ENCODE measurements around the gene SPI1.

Gene SPI1

GRCh38 chr11:47406896-47407745 lies 28.8 kb upstream of the SPI1 start:
- DNase-seq (ENCODE audit: low read depth): no peak

DNA sequence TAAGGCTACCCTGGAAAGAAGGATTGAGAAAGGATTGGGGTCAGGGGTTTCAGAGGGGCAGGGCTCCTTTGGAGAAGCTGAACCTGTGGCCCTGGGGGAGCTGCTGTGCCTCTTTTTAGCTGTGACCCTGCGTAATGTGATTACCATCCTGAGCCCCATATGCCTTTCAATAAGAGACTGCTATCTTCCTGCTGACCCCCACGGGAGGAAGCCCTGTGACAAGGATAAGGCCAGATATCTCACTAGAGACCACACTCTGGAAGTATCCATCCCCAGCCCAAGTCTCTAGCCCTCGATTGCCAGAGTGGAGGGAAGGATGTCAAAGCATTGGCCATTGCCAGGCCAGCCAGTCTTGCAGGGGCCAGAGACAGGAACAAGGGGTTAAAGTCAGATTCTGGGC lies 25.2 kb upstream of the SPI1 start:
- no peak for DNase-seq (ENCODE audit: low read depth)

DNA sequence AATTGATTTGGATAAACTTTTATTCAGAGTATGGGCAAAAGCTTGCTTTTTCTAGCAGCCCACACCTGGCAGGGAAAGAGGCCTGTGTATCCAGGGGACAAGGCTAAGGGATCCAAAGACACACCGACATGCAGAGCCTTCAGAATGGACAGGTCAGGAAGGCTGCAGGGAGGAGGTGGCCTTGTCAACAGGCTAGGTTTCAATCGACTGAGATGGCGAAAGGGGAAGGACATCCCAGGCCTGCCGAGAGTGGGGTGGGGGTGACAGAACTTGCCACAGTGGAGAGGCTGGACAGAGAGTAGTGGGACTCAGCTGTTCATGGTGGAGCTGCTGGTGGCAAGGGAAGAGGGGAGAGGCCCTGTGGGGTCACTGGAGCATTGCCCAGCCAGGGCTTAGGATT lies 24.8 kb upstream of the SPI1 start:
- DNase-seq (ENCODE audit: low read depth): no peak

DNA sequence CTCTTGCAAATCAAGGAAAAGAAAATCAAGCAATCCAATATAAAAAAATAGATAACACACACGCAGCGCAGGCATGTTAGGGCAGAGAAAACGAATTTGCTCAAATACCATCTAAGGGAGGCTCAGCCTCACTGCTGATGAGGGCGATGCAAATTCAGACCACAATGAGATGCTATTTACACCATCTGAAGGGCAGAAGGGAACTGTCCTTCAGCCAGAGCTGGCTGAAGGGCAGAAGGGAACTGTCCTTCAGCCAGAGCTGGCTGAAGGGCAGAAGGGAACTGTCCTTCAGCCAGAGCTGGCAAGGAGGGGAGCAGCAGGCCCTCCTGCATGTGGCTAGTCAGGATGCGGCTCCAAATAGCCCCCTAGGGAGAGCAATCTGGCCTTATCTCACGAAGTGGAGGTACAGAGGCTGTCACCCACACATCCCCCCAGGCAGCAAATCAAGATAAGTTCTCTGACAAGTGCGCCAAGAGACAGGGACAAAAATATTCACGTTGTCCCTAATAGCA lies 22.5 kb upstream of the SPI1 start:
- DNase-seq (ENCODE audit: low read depth): no peak

GRCh38 chr11:47399860-47400767 lies 21.8 kb upstream of the SPI1 start:
- peak; percentile 42 for DNase-seq (ENCODE audit: low read depth)

DNA sequence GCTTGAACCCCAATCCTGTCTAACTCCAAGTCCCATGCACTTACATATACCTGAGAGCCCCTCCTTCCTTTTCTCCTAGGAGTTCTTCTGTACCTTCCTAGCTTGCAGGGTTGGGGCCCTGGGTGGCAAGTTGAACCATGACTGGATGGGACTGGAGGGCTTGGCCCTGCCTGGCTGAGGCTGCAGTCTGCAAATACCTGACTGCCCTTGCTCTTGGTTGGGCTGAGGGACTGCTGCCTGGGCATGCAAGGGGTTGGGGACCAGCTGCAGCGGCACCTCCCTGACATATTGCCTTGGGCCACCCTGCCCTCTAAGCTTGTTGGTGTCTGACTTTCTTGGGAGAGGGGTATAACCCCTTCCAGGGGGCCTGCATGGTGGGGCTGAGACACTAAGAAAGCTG lies 20.2 kb upstream of the SPI1 start:
- DNase-seq (ENCODE audit: low read depth): no peak

DNA sequence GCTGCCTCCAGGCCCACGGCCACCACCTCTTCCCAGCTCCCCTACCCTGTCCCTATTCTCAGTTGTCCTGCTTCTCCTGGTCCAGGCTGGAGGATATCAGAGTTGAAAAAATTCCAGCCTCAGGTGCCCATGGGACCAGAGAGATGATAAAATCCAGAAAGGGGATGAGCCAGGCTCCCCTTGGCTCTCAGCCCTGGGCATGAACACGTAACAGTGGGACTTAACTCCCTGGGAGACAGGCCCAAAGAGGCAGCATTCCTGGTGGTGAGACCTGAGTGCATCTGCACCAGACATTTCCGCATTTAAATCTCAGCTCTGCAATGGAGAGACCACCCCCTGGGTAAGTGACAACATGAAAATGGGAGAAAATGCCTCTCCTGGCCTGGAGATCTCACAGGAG lies 19.7 kb upstream of the SPI1 start:
- no peak for DNase-seq (ENCODE audit: low read depth)

DNA sequence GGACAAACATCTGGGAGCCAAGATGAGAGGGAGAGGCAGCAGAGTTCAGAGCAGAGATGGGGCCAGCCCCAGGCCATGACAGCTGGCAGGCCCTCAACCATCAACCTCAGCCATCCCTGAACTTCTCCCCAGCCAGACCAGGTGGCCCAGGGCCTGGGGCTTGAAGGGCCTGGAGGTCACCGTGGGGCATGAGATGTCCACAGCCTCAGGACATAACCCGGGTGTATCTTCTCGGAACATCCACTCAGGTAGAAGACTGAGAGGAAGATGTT lies 17.6 kb upstream of the SPI1 start:
- DNase-seq (ENCODE audit: low read depth): no peak

- DNase-seq (ENCODE audit: low read depth): no peak
These were observed 17.1 kb upstream of the SPI1 start for GRCh38 chr11:47395223-47396048.

DNA sequence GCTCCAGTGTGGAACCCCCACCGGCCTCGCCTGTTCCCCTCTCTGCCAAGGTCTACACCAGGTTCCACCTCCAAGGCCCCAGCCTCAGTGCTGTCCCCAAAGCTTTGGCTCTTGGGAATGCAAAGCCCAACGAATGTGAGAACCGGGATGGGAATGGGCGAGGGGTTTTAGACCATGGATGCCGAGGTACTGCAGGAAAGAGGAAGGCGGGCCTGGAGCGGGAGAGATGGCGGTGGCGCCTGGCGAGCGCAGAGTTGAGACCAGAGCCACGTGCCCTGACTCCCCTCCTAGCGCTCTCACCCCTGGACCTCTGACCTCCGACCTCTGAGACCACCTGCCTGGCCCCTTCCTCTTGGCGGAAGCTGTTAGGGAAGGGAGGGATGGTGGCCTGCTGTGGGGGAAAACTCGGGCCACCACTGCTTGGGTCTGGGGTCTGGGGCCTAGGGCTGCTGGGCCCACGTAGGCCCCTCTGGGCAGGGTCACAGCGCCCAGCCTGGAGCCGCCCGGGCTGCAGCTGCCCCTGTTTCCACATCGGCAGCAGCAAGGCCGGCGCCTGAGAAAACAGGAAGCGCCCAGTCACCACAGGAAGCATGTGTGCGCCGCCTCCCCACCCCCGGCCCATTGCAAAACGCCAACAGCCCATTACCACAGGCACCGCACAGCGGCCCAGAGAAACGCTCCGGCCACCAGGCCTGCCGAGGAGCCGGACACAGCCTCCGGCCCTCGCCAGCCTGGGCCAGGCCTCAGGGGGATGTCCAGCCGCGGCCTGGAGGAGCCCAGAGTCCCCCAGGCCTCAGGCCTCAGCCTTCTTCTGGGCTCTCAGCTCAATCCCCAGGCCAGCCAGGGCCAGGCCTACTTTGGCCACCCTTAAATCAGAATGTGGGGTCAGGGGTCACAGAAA lies 16.2 kb upstream of the SPI1 start:
- DNase-seq (ENCODE audit: low read depth): peak; percentile 57

GRCh38 chr11:47394050-47394321 lies 15.6 kb upstream of the SPI1 start:
- DNase-seq (ENCODE audit: low read depth): no peak

GRCh38 chr11:47393163-47394049 lies 15.1 kb upstream of the SPI1 start:
- no peak for DNase-seq (ENCODE audit: low read depth)

- DNase-seq (ENCODE audit: low read depth): no peak
These were observed 14.3 kb upstream of the SPI1 start for GRCh38 chr11:47392546-47393162.

GRCh38 chr11:47391711-47392432 lies 13.5 kb upstream of the SPI1 start:
- no peak for DNase-seq (ENCODE audit: low read depth)

DNA sequence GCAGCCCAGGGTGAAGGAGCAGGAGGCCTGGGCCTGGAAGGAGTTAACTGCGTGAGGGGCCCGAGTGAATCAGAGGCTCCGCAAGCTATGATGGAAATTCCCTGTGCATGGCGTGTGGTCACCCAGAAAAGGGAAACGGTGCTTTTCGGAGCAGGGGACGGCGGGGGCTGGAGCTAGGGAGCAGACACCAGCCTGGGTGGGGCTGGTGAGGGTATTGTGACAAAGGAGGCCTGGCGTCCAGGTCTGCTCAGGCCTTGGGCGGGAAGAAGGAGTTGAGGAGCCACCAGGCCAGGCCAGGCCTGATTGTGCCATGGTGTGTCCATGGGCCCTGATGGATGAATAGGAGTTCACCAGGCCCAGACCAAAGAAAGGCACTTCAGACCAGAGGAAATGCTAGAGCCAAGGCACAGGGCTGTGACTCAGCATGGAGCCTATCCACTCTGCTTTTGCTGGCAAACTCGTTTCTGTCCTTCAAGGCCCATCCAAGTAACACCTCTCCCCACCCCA lies 12.8 kb upstream of the SPI1 start:
- DNase-seq (ENCODE audit: low read depth): no peak

- DNase-seq (ENCODE audit: low read depth): no peak
These were observed 12.0 kb upstream of the SPI1 start for GRCh38 chr11:47390422-47390760.

GRCh38 chr11:47389577-47390421 lies 11.5 kb upstream of the SPI1 start:
- no peak for DNase-seq (ENCODE audit: low read depth)

All from activated T-helper 1 cell treated with Interleukin-2 at 50 U/mL for 16 hours (primary cell).